ENCODE measurements around the gene GALNT10.

Gene GALNT10

GRCh38 chr5:154442801-154443200 lies 252.3 kb downstream of the GALNT10 start:
- Mint-ChIP-seq H3K27ac (no peak overlapping the region), H3K27me3 (no peaks in the 10 kb centered on the region), H3K9me3 (no peaks in the 10 kb centered on the region), H3K36me3 (peaks cover 39% of the 10 kb centered on the region), H3K4me1 (peaks cover 35% of the 10 kb centered on the region), H3K4me3 (no peak overlapping the region)
- ATAC-seq, result no peak

- Mint-ChIP-seq H3K4me3 (peak overlapping the region; percentile 97), H3K36me3 (peaks cover 24% of the 10 kb centered on the region), H3K27ac (peak overlapping the region; percentile 89), H3K4me1 (peaks cover 46% of the 10 kb centered on the region), H3K9me3 (no peaks in the 10 kb centered on the region), H3K27me3 (no peaks in the 10 kb centered on the region)
- no peak for ATAC-seq
Observed at GRCh38 chr5:154444556-154445421, 254.3 kb downstream of the GALNT10 start.

DNA sequence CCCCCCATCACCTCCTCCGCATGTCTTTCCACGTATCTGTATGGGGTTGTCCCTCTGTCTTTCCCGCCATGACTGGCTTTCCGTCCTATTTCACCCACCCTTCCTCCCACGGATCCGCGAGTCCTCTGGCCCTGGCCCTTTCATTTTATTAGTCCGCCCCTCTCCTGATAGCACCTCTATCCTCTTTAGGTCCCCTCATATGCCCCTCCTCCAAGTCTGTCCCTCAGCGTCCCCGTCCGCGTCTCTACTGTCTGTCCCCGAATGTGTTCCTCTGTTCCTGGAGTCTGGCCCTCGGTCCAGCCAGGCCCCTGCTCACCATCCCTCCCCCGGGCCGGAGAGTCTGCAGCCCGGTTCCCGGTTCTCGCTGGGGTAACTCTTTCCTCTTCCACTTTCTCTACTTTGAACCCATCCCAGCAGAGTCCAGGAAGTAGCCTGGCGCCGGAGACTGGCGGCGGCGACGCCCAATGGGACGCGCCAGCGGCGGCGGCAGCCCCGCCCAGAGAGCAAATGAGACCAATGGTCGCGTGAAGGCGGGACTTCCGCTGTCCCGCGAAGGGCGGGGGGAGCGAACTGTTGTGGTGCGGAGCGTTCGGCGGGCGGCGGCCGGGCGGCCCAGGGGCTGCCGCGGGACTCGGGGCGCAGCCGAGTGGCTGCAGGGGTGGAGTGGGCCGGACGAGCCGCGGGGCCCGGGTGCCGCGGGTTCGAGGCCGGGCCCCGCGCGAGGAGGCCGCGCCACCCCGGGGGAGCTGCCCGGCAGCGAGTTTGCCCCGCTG lies 255.1 kb downstream of the GALNT10 start, which contains the start of gene SAP30L:
TSS of gene SAP30L (plus strand) at position 576 of the 773 bp plus-strand sequence. CDS start 608 bp downstream, outside the sequence.
- peaks cover 50% of the 10 kb centered on the region for H3K4me1 Mint-ChIP-seq
- H3K9me3 Mint-ChIP-seq, result no peaks in the 10 kb centered on the region
- H3K4me3 Mint-ChIP-seq, result peak within 1 kb of the TSS; percentile 97
- no peaks in the 10 kb centered on the region for H3K27me3 Mint-ChIP-seq
- peaks cover 24% of the 10 kb centered on the region for H3K36me3 Mint-ChIP-seq
- peak within 1 kb of the TSS; percentile 89 for H3K27ac Mint-ChIP-seq
- ATAC-seq, result peak; percentile 98

GRCh38 chr5:154446195-154447088 lies 255.9 kb downstream of the GALNT10 start:
- peak; percentile 5 for ATAC-seq
- no peaks in the 10 kb centered on the region for H3K27me3 Mint-ChIP-seq

GRCh38 chr5:154447089-154447725 lies 256.7 kb downstream of the GALNT10 start:
- ATAC-seq, result no peak
- H3K27ac Mint-ChIP-seq, result no peak overlapping the region
- H3K36me3 Mint-ChIP-seq, result peaks cover 19% of the 10 kb centered on the region
- H3K4me3 Mint-ChIP-seq, result peak overlapping the region; percentile 79
- H3K27me3 Mint-ChIP-seq, result no peaks in the 10 kb centered on the region
- peaks cover 46% of the 10 kb centered on the region for H3K4me1 Mint-ChIP-seq
- no peaks in the 10 kb centered on the region for H3K9me3 Mint-ChIP-seq

More at GRCh38 chr5:154446195-154447088, 255.9 kb downstream of the GALNT10 start:
- Mint-ChIP-seq H3K9me3 (no peaks in the 10 kb centered on the region), H3K27ac (peak overlapping the region; percentile 89), H3K4me3 (peak overlapping the region; percentile 79), H3K4me1 (peaks cover 53% of the 10 kb centered on the region), H3K36me3 (peaks cover 21% of the 10 kb centered on the region)

DNA sequence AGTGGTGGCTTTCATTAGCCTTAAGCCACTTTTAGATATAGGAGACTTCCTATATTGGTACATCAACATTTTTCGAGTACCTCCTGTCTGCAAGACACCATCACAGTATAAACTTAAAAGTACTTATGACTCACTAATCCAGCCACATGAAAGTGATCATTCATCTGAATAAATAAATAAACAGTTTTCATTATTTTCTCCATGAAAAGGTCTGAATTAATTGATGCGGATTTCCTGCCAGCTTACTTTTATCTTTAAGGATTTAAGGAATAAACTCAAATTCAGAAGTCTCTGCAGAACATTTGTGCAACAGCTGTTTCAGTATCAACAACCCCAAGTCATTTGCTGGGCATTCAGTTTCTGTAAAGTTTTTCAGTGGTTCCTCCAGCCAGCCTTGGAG lies 259.3 kb downstream of the GALNT10 start:
- H3K36me3 Mint-ChIP-seq, result peaks cover 35% of the 10 kb centered on the region
- H3K4me1 Mint-ChIP-seq, result peaks cover 34% of the 10 kb centered on the region
- H3K9me3 Mint-ChIP-seq, result no peaks in the 10 kb centered on the region
- H3K4me3 Mint-ChIP-seq, result no peak overlapping the region
- ATAC-seq, result no peak
- H3K27me3 Mint-ChIP-seq, result no peaks in the 10 kb centered on the region
- no peak overlapping the region for H3K27ac Mint-ChIP-seq

GRCh38 chr5:154451957-154452356 lies 261.4 kb downstream of the GALNT10 start:
- Mint-ChIP-seq H3K27ac (no peak overlapping the region), H3K36me3 (peaks cover 50% of the 10 kb centered on the region), H3K4me1 (peaks cover 25% of the 10 kb centered on the region), H3K9me3 (no peaks in the 10 kb centered on the region), H3K27me3 (no peaks in the 10 kb centered on the region), H3K4me3 (no peak overlapping the region)
- no peak for ATAC-seq

- Mint-ChIP-seq H3K27ac (no peak overlapping the region), H3K9me3 (no peaks in the 10 kb centered on the region), H3K4me3 (no peak overlapping the region), H3K27me3 (no peaks in the 10 kb centered on the region), H3K4me1 (peaks cover 5% of the 10 kb centered on the region), H3K36me3 (peaks cover 55% of the 10 kb centered on the region)
- ATAC-seq, result no peak
Observed at GRCh38 chr5:154455585-154455984, 265.1 kb downstream of the GALNT10 start.

DNA sequence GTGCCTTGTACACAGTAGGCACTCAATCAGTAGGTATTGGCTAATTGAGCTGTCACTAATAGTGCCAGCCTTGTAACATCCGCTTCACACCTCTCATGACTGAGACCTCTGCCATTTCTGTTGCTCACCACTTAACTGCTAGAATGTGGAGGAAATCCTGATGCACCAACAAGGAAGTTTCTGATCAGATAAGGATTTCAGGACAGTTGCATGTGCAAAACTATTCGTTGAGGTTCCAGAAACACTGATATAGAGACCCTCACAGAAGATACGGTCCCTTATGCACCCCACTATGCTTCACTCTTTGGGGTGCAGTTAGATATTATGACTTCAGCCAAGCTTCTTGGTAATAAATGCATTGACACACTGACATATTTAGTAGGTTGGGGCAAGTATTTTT lies 266.0 kb downstream of the GALNT10 start:
- H3K36me3 Mint-ChIP-seq, result peaks cover 48% of the 10 kb centered on the region
- H3K9me3 Mint-ChIP-seq, result no peaks in the 10 kb centered on the region
- no peaks in the 10 kb centered on the region for H3K27me3 Mint-ChIP-seq
- peaks cover 9% of the 10 kb centered on the region for H3K4me1 Mint-ChIP-seq
- H3K4me3 Mint-ChIP-seq, result no peak overlapping the region
- H3K27ac Mint-ChIP-seq, result no peak overlapping the region
- no peak for ATAC-seq

DNA sequence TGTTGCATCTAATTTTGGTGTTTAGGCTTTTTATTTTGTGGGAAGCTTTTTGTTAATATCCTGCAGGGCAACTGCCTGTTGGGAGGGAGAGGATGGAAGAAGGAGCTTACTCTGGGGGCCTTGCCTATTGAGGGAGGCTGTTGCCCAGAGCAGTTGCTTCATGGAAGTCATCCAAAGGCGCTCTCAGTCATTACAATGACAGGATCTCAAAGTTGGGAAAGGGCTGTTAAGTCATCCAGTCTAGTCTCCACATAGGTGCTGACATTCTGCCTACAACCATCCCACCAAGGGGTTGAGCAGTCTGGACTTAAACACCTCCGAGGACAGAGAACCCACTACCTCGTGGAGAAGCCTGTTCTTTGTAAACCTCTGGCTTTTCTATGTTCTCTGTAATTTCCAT lies 268.5 kb downstream of the GALNT10 start:
- Mint-ChIP-seq H3K36me3 (peaks cover 30% of the 10 kb centered on the region), H3K27ac (no peak overlapping the region), H3K27me3 (no peaks in the 10 kb centered on the region), H3K4me3 (no peak overlapping the region), H3K9me3 (no peaks in the 10 kb centered on the region), H3K4me1 (peaks cover 9% of the 10 kb centered on the region)
- no peak for ATAC-seq

DNA sequence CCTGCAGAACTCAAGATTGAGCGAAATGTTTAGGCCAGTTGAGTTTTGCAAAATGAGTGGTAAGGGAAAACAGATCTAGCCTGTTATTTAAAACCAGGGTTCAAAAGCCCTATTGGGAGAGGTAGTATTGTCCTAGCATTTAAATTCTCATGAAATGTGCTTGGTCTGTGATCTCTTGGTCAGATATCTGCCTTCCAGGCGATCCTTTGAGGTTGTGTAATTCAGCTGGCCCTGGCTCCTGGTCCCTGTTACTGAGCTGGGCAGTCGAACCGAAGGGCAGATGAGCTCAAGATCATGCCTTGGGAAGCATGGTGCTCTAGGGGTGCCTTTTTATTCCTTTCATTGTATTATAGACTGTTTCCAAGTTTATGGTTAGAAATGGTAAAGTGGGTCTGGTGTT lies 269.6 kb downstream of the GALNT10 start:
- H3K36me3 Mint-ChIP-seq, result peaks cover 22% of the 10 kb centered on the region

DNA sequence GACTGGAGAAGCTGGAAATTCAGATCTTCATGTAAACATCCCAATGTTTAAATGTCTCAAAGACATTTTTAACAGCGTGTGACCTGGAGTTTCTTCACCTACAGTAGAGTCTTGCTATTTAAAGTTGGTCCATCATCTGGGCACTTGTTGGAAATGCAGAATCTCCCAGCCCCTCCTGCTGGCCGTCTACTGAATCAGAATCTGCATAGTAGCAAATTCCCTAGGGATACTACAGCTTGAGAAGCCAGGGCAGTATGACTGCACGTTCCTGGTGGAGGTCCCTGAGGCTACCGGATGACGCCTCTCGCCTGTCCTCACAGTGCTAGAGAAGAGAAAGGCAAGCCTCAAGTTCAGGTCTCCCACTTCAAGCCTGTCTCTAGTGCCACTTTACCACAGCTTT lies 271.0 kb downstream of the GALNT10 start:
- no peak for ATAC-seq
- no peaks in the 10 kb centered on the region for H3K9me3 Mint-ChIP-seq
- H3K27ac Mint-ChIP-seq, result no peak overlapping the region
- peaks cover 12% of the 10 kb centered on the region for H3K36me3 Mint-ChIP-seq
- no peaks in the 10 kb centered on the region for H3K27me3 Mint-ChIP-seq
- H3K4me3 Mint-ChIP-seq, result no peak overlapping the region
- peaks cover 9% of the 10 kb centered on the region for H3K4me1 Mint-ChIP-seq

More for the DNA sequence above, 269.6 kb downstream of the GALNT10 start:
- Mint-ChIP-seq H3K9me3 (no peaks in the 10 kb centered on the region), H3K27ac (no peak overlapping the region), H3K27me3 (no peaks in the 10 kb centered on the region), H3K4me3 (no peak overlapping the region), H3K4me1 (peaks cover 9% of the 10 kb centered on the region)
- ATAC-seq, result no peak

DNA sequence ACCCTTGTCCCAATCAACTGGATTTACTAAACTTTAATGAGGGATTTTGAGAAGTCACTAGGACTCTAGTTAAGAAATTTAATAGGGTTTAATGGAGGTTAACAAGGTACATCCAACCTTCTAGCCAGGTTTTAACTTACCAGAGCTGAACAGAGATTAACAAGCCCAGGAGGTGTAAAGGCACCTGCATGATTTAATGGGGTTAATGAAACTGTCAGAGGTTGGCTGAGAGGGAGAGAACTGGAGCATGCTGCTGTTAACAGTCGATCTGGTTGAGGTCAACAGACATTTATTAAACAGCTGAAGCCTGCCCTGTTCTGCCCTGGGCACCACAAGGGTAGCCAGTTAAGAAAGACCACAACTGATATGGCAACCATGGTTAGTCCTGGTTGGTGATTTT lies 273.9 kb downstream of the GALNT10 start:
- H3K9me3 Mint-ChIP-seq, result no peaks in the 10 kb centered on the region
- no peak for ATAC-seq
- no peaks in the 10 kb centered on the region for H3K36me3 Mint-ChIP-seq
- no peak overlapping the region for H3K27ac Mint-ChIP-seq
- peaks cover 17% of the 10 kb centered on the region for H3K27me3 Mint-ChIP-seq
- H3K4me3 Mint-ChIP-seq, result no peak overlapping the region
- peaks cover 9% of the 10 kb centered on the region for H3K4me1 Mint-ChIP-seq

- no peak overlapping the region for H3K27ac Mint-ChIP-seq
- ATAC-seq, result no peak
Observed at GRCh38 chr5:154465169-154465568, 274.6 kb downstream of the GALNT10 start.

More at GRCh38 chr5:154465169-154465568, 274.6 kb downstream of the GALNT10 start:
- no peak overlapping the region for H3K4me3 Mint-ChIP-seq
- H3K9me3 Mint-ChIP-seq, result no peaks in the 10 kb centered on the region
- peaks cover 25% of the 10 kb centered on the region for H3K27me3 Mint-ChIP-seq
- H3K36me3 Mint-ChIP-seq, result no peaks in the 10 kb centered on the region
- peaks cover 9% of the 10 kb centered on the region for H3K4me1 Mint-ChIP-seq
